ENCODE data around the gene TTC34. TPM values are rescaled to one million over a fixed set of nuclear protein-coding genes. Genes with fewer than 3 reads are reported as not detected.

Gene TTC34
- total RNA-seq, 2 donors from 2014 or later, result 0.48 to 2.5 TPM

GRCh38 chr1:2810899-2811532, 9.5 kb upstream of the TTC34 start:
- H3K27ac Mint-ChIP-seq, result no peak overlapping the region
- H3K27me3 Mint-ChIP-seq, result peaks cover 3% of the 10 kb centered on the region
- H3K4me1 Mint-ChIP-seq, result no peaks in the 10 kb centered on the region
- H3K4me3 Mint-ChIP-seq, result no peak overlapping the region
- ATAC-seq (replicated peaks), result no peak
- no peaks in the 10 kb centered on the region for H3K36me3 Mint-ChIP-seq (ENCODE audit: low read depth)
- H3K9me3 Mint-ChIP-seq, result no peaks in the 10 kb centered on the region

GRCh38 chr1:2810281-2810680, 8.8 kb upstream of the TTC34 start:
- H3K36me3 Mint-ChIP-seq (ENCODE audit: low read depth), result no peaks in the 10 kb centered on the region
- peaks cover 3% of the 10 kb centered on the region for H3K27me3 Mint-ChIP-seq
- no peaks in the 10 kb centered on the region for H3K9me3 Mint-ChIP-seq
- no peaks in the 10 kb centered on the region for H3K4me1 Mint-ChIP-seq
- no peak for ATAC-seq (replicated peaks)
- no peak overlapping the region for H3K27ac Mint-ChIP-seq
- H3K4me3 Mint-ChIP-seq, result no peak overlapping the region

- no peak for ATAC-seq (replicated peaks)
- Mint-ChIP-seq H3K4me3 (no peak overlapping the region), H3K9me3 (no peaks in the 10 kb centered on the region), H3K36me3 (ENCODE audit: low read depth) (no peaks in the 10 kb centered on the region), H3K27ac (no peak overlapping the region), H3K27me3 (peaks cover 3% of the 10 kb centered on the region), H3K4me1 (no peaks in the 10 kb centered on the region)
These were observed 8.2 kb upstream of the TTC34 start for GRCh38 chr1:2809656-2810055.

GRCh38 chr1:2808831-2809605, 7.5 kb upstream of the TTC34 start:
- Mint-ChIP-seq H3K4me3 (no peak overlapping the region), H3K4me1 (no peaks in the 10 kb centered on the region), H3K9me3 (no peaks in the 10 kb centered on the region), H3K27me3 (peaks cover 3% of the 10 kb centered on the region), H3K36me3 (ENCODE audit: low read depth) (no peaks in the 10 kb centered on the region), H3K27ac (no peak overlapping the region)
- ATAC-seq (replicated peaks), result no peak

GRCh38 chr1:2808386-2808705, 6.9 kb upstream of the TTC34 start:
- H3K4me3 Mint-ChIP-seq, result no peak overlapping the region
- no peak for ATAC-seq (replicated peaks)
- no peaks in the 10 kb centered on the region for H3K4me1 Mint-ChIP-seq
- H3K27ac Mint-ChIP-seq, result no peak overlapping the region
- no peaks in the 10 kb centered on the region for H3K9me3 Mint-ChIP-seq
- H3K36me3 Mint-ChIP-seq (ENCODE audit: low read depth), result no peaks in the 10 kb centered on the region
- H3K27me3 Mint-ChIP-seq, result peaks cover 3% of the 10 kb centered on the region

GRCh38 chr1:2807678-2808385, 6.3 kb upstream of the TTC34 start:
- H3K36me3 Mint-ChIP-seq (ENCODE audit: low read depth), result no peaks in the 10 kb centered on the region
- H3K27ac Mint-ChIP-seq, result no peak overlapping the region
- ATAC-seq (replicated peaks), result no peak
- H3K9me3 Mint-ChIP-seq, result no peaks in the 10 kb centered on the region
- no peaks in the 10 kb centered on the region for H3K4me1 Mint-ChIP-seq
- no peak overlapping the region for H3K4me3 Mint-ChIP-seq
- H3K27me3 Mint-ChIP-seq, result peaks cover 3% of the 10 kb centered on the region

- H3K36me3 Mint-ChIP-seq (ENCODE audit: low read depth), result no peaks in the 10 kb centered on the region
- no peak overlapping the region for H3K4me3 Mint-ChIP-seq
- no peak for ATAC-seq (replicated peaks)
- no peak overlapping the region for H3K27ac Mint-ChIP-seq
- H3K9me3 Mint-ChIP-seq, result no peaks in the 10 kb centered on the region
- no peaks in the 10 kb centered on the region for H3K4me1 Mint-ChIP-seq
- H3K27me3 Mint-ChIP-seq, result no peaks in the 10 kb centered on the region
These were observed 5.5 kb upstream of the TTC34 start for GRCh38 chr1:2807036-2807435.

- Mint-ChIP-seq H3K4me1 (no peaks in the 10 kb centered on the region), H3K27me3 (no peaks in the 10 kb centered on the region), H3K9me3 (no peaks in the 10 kb centered on the region)
These were observed 5.1 kb upstream of the TTC34 start for GRCh38 chr1:2806591-2806990.

GRCh38 chr1:2805801-2806430, 4.4 kb upstream of the TTC34 start:
- Mint-ChIP-seq H3K27ac (no peak overlapping the region), H3K9me3 (no peaks in the 10 kb centered on the region), H3K4me1 (no peaks in the 10 kb centered on the region), H3K36me3 (ENCODE audit: low read depth) (no peaks in the 10 kb centered on the region), H3K27me3 (no peaks in the 10 kb centered on the region), H3K4me3 (no peak overlapping the region)
- ATAC-seq (replicated peaks), result no peak

More at GRCh38 chr1:2806591-2806990, 5.1 kb upstream of the TTC34 start:
- H3K36me3 Mint-ChIP-seq (ENCODE audit: low read depth), result no peaks in the 10 kb centered on the region
- H3K4me3 Mint-ChIP-seq, result no peak overlapping the region
- H3K27ac Mint-ChIP-seq, result no peak overlapping the region
- no peak for ATAC-seq (replicated peaks)

- Mint-ChIP-seq H3K36me3 (ENCODE audit: low read depth) (no peaks in the 10 kb centered on the region), H3K4me3 (no peak overlapping the region), H3K27ac (no peak overlapping the region), H3K27me3 (no peaks in the 10 kb centered on the region), H3K4me1 (no peaks in the 10 kb centered on the region), H3K9me3 (no peaks in the 10 kb centered on the region)
- ATAC-seq (replicated peaks), result no peak
These were observed 3.3 kb upstream of the TTC34 start for GRCh38 chr1:2804628-2805351.

- Mint-ChIP-seq H3K36me3 (ENCODE audit: low read depth) (no peaks in the 10 kb centered on the region), H3K4me3 (no peak overlapping the region), H3K27me3 (peaks cover 3% of the 10 kb centered on the region), H3K27ac (no peak overlapping the region), H3K4me1 (no peaks in the 10 kb centered on the region), H3K9me3 (no peaks in the 10 kb centered on the region)
- no peak for ATAC-seq (replicated peaks)
These were observed 2.6 kb upstream of the TTC34 start for GRCh38 chr1:2803931-2804627.

GRCh38 chr1:2803086-2803930, 1.8 kb upstream of the TTC34 start:
- H3K27ac Mint-ChIP-seq, result no peak overlapping the region
- no peaks in the 10 kb centered on the region for H3K9me3 Mint-ChIP-seq
- peaks cover 3% of the 10 kb centered on the region for H3K27me3 Mint-ChIP-seq
- H3K4me3 Mint-ChIP-seq, result no peak overlapping the region
- ATAC-seq (replicated peaks), result no peak
- H3K36me3 Mint-ChIP-seq (ENCODE audit: low read depth), result no peaks in the 10 kb centered on the region
- H3K4me1 Mint-ChIP-seq, result no peaks in the 10 kb centered on the region

- H3K36me3 Mint-ChIP-seq (ENCODE audit: low read depth), result no peaks in the 10 kb centered on the region
- no peaks in the 10 kb centered on the region for H3K4me1 Mint-ChIP-seq
- ATAC-seq (replicated peaks), result no peak
- no peak overlapping the region for H3K27ac Mint-ChIP-seq
- peaks cover 8% of the 10 kb centered on the region for H3K27me3 Mint-ChIP-seq
- H3K4me3 Mint-ChIP-seq, result no peak overlapping the region
- no peaks in the 10 kb centered on the region for H3K9me3 Mint-ChIP-seq
These were observed 998 bp upstream of the TTC34 start for GRCh38 chr1:2802421-2802961.
